ENCODE data around the gene DHRS3. TPM values are rescaled to one million over a fixed set of nuclear protein-coding genes. Genes with fewer than 3 reads are reported as not detected.
"Not testable (repeated sequence)": the region's sequence is repeated elsewhere in the genome, so short reads cannot be mapped to it uniquely, and the experiment has no call there.

The DHRS3 gene
- total RNA-seq, 1 donor from 2014 or later = 30.7 TPM

DNA sequence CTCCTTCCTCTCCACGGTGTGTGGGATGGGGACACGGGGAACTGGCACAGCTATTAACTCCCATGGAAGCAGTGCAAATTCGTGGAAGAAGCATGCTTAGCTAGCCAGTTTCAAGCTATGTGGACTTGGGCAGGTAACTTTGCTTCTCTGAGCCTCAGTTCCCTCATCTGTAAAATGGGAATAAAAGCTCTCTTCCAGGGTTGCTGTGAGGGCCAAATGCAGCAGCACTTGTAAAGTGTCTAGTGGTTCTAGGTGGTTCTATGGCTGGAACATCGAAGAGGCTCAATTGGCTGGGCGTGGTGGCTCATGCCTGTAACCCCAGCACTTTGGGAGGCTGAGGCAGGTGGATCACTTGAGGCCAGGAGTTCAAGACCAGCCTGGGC is 43.3 kb downstream of the DHRS3 start:
- no peak for DNase-seq

DNA sequence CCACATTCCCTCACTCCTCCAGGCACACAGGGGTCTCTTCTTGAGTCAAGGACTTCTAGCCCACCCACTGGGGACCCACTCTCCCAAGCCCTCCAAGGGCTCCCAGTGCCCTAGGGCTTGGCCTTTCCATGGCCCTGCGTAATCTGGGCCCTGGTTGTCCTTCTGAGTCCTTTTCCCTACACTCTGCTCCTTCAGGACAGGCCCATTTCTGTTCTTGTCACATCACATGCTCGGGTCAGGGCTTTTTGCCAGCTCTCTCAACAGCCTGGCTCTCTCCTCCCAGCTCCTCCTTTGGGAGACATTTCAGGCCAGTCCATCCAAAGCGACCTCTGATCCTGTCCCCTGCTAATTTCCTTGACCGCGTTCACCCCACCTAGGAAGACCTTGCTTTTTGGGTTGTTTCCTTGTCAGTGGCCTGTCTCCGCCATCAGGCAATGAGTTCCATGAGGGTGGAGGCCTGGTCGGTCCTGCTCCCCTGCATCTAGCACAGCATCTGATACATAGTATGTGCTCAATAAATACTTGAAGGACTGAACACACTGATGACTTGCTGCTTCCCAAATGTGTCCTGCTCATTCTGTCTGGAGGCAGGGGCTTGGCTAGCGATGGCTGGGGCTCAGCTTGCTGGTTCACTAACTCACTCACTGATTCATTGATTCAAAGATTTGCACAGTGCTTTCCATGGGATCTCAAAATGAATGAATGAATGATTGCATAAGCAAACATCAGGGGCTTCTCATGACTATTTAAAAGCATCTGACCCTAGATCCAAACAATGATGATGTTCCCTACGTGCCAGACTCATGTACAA is 44.8 kb downstream of the DHRS3 start:
- DNase-seq = no peak

GRCh38 chr1:12572522-12572921 is 45.5 kb downstream of the DHRS3 start:
- no peak for DNase-seq

GRCh38 chr1:12570291-12570690 is 47.7 kb downstream of the DHRS3 start:
- DNase-seq = no peak

DNA sequence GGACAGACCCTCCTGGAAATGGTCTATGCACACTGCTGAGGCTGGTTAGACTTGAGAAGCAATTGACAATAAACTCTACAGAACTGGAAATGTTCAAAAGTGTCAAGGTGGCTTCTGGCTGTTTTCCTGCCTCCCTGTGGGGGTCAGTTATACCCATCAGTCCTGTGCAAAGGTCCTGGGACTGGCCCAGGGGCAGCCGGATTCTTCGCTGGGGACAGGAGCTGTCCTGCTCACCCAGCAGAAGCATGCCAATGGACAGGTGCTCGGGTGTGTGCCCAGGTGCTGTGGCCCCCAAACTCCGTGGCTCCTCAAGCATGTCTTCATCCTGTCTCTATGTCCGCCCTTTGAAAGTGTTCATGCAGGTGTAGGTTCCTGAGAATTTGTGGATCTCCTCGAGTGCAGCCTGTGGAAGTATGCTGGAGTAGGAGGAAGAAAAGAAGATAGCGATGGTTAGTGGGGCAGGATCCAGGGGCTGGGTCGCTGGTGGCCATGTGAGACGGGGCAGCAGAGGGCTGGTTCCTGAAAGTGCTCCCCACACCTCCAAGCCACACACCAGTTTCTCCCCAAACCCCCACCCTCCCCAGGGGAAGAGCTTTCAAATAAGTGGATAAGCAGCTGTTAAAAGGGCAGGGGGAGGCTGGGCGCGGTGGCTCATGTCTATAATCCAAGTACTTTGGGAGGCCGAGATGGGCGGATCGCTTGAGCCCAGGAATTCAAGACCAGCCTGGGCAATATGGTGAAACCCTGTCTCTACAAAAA is 49.8 kb downstream of the DHRS3 start:
- no peak for DNase-seq

GRCh38 chr1:12567288-12567819 is 50.7 kb downstream of the DHRS3 start:
- DNase-seq = no peak

- no peak for DNase-seq
These were observed 51.3 kb downstream of the DHRS3 start for GRCh38 chr1:12566484-12567287.

DNA sequence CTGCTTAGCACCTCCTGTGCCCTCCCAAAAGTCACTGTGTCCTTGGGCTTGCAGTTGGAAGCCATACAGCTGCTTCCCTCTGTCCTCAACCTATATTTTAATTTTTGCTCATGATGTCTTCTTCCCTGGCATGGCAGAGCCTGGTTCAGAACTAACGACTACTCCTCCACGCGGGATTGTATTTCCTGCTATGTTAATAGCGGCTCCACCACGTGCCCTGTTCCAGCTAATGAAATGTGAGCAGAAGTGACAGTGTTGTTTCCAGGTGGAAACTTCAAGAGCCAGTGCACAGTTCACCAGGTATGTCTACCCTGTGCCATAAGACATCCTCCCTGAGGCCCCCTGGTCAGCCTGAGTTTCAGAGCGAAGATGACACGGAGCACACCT is 52.1 kb downstream of the DHRS3 start:
- DNase-seq = no peak

- DNase-seq = no peak
These were observed 52.7 kb downstream of the DHRS3 start for GRCh38 chr1:12565094-12565965.

DNA sequence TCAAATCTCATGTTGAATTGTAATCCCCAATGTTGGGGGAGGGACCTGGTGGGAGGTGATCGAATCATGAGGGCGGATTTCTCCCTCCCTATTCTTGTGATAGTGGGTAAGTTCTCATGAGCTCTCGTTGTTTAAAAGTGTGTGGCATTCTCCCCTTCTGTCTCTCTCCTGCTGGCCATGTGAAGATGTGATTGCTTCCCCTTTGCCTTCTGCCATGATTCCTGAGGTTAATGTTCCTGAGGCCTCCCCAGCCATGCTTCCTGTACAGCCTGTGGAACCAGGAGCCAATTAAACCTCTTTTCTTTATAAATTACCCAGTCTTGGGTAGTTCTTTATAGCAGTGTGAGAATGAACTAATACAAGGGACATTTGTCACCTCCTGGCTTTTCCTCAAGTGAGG is 53.8 kb downstream of the DHRS3 start:
- DNase-seq = not testable (repeated sequence)

DNA sequence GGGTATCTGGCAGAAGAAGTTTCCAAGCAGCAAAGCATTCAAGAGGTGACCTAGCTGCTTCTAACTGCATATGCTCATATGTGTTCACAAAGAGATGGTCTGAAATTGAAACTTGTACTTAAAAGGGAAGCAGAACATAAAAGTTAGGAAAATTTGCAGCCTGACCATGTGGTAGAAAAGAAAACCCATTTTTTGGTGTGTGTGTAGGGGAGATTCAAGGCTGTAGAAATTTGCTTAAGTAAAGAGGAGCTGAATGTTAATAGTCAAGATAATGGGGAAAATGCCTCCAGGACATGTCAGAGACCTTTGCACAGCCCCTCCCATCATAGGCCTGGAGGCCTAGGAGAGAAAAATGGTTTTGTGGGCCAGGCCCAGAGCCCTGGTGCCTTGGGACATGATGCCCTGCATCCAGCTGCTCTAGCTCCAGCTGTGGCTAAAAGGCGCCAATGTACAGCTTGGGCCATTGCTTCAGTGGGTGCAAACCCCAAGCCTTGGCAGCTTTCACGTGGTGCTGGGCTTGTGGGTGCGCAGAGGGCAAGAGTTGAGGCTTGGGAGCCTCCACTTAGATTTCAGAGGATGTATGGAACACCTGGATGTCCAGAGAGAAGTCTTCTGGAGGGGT is 54.9 kb downstream of the DHRS3 start:
- no peak for DNase-seq

DNA sequence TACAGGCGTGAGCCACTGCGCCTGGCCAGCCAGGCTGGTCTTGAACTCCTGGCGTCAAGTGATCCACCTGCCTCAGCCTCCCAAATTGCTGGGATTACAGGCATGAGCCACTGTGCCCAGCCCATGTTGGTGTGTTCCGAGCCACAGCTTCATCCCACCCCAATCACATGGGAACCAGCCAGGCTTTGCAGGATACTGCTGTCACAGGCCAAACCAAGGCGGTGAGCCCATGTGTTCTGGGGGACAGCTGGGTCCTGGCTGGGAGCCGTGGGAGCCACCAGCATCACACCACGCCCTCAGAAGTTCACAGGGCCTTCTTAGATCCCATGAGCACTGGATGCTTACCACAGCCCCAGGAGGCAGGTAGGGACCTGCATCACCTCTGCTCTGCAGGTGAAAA is 56.9 kb downstream of the DHRS3 start:
- DNase-seq = no peak

GRCh38 chr1:12556957-12557935 is 60.8 kb downstream of the DHRS3 start:
- DNase-seq = no peak

DNA sequence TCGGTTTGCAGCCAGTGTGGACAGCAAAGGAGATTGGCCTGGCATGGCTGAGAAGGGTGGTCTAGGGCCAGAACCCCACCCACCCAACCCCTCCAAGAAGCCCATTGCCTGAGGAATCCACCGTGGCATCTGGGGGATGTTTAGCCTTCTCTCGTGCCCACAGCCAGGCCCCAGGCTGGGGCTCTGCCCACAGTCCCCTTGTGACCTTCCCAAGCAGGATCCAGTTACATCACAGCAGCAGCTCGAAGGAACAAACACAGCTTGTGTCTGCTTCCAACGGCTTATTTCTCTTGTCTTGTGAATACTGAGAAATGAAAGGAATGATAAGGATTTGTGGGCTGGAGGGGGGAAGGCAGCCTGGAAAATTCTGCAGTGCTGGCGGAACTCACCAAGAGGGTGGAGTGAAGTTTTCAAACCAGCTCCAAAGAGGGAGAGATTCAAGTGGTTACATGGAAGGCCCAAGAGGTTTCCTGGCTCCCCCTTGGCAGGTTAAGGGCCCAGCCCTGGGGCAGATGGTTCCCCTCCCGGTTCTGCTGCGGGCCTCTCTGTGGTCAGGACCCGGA is 61.6 kb downstream of the DHRS3 start:
- peak; percentile 89 for DNase-seq

DNA sequence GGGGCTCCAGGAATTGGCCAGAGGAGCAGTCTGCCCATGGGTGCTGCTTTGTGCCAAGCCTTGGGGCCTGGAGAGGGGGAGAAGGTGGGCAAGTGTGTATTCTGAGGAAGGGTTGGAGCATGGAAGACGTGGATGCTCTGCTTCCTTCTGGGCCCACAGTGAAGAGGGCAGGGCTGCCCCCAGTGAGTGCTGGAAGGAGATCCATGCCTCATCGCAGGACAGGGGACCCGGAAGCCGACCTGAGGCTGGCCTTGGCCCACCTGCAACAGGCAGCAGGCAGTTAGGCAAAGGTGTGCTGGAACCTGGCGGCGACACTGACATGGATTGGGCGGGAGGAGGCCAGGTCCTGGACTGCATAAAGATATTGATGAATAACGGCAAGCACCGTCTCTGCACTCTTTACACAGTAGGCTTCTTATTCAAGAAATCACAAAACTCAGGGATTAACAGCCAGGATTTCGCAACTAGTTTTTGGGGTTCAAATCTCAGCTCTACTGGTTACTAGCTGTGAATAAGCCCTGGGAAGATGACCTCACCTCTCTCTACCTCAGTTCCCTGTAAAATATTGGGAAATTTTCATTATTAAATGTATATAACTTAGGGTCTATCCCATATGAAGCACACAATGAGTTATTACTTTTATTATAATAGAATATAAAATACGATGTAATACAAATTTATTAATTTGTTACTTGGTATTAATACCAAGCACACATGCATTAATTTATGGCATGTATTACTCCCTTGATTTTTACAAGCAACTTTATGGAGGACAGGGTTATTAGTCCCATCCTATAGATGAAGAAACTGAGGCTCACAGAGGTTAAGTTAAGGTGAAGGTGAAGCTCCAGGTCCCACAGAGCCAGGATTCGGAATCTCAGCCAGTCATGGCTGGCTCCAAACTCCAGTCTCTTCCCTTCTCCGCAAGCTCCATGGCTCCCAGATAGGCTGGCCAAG is 62.3 kb downstream of the DHRS3 start:
- DNase-seq = no peak

DNA sequence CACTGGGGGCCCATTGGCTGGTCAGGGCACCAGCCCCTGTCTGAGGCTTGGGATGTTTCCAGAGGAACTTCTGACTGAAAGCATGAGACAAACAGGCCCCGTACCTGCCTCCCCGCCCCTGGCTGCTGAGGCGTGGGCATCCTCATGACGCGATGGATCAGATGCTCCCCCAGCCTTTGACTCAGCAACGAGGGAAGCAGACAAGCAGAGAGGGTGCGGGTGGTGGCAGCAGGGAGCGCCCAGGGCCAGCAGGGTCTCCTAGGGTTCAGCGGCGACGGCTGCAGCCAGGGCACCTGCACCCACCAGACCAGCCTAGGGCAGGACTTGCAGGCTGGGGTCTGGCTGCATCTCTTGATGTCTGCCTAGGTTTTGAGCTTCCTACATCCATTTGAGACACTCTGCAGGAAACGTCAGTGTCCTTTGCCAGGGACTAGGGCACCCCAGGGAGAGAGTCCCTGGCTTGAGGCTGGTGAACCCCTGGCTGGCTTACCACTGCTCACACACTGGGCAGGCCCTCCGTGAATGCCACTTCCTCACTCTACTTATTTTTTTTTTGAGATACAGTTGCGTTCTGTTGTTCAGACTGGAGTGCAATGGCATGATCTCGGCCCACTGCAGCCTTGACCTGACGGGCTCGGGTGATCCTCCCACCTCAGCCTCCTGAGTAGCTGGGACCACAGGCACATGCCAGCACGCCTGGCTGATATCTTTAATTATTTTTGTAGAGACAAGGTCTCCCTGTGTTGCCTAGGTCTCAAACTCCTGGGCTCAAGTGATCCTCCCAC is 63.3 kb downstream of the DHRS3 start:
- DNase-seq = no peak

GRCh38 chr1:12553963-12554362 is 64.0 kb downstream of the DHRS3 start:
- no peak for DNase-seq
